HepG2 (cell line): ENCODE measurements around the gene EMC1. TPM values are rescaled to one million over a fixed set of nuclear protein-coding genes. Genes with fewer than 3 reads are reported as not detected.
A peak's percentile ranks its signal among the peaks of the same experiment; 100 is the strongest.

ENCODE experiments used
- ARNT ChIP-seq: fragments of 450-650 bp; IDR thresholded peaks from 2 replicates; pipeline ENCODE4 v1.6.1; 2017
- ATF7-NPFF ChIP-seq: sonication (generic); formaldehyde crosslinking; IDR thresholded peaks from 2 replicates; pipeline ENCODE4 v1.8.1; 2023; ENCODE audit warnings: mild to moderate bottlenecking, low read depth, missing genetic modification reagents, moderate library complexity
- DPF2 ChIP-seq: sonication (generic); formaldehyde crosslinking; IDR thresholded peaks from 2 replicates; pipeline ENCODE4 v1.4.0; 2020; ENCODE audit warnings: mild to moderate bottlenecking, low read depth, missing genetic modification reagents, borderline replicate concordance
- FOSL2 ChIP-seq: sonication (generic); formaldehyde crosslinking; IDR thresholded peaks from 2 replicates; pipeline ENCODE4 v1.4.0; 2020; ENCODE audit warnings: missing genetic modification reagents
- FUBP1 ChIP-seq: sonication (generic); formaldehyde crosslinking; IDR thresholded peaks from 2 replicates; pipeline ENCODE4 v1.5.1; 2020; ENCODE audit warnings: missing genetic modification reagents, mild to moderate bottlenecking, borderline replicate concordance
- HNRNPH1 ChIP-seq: fragments of 200-400 bp; formaldehyde crosslinking; optimal IDR thresholded peaks from 2 replicates; pipeline ENCODE3; 2017; ENCODE audit warnings: mild to moderate bottlenecking, low read depth, low read length
- MAFF ChIP-seq: IDR thresholded peaks from 2 replicates; pipeline ENCODE4 v1.6.1; 2011; ENCODE audit warnings: low read depth, low read length, improper control_type of control experiment
- MIER3 ChIP-seq: IDR thresholded peaks from 2 replicates; pipeline ENCODE4 v1.6.1; 2016; ENCODE audit warnings: missing compliant biosample characterization, borderline replicate concordance
- NPAS2 ChIP-seq: sonication (generic); formaldehyde crosslinking; IDR thresholded peaks from 2 replicates; pipeline ENCODE4 v1.8.0; 2022; ENCODE audit warnings: mild to moderate bottlenecking, missing genetic modification reagents, borderline replicate concordance
- ZBTB25 ChIP-seq: IDR thresholded peaks from 2 replicates; pipeline ENCODE4 v1.6.1; 2018; ENCODE audit warnings: missing genetic modification reagents
- ZFP1 ChIP-seq: IDR thresholded peaks from 2 replicates; pipeline ENCODE4 v1.6.1; 2016
- ZHX1 ChIP-seq: sonication (generic); formaldehyde crosslinking; IDR thresholded peaks from 2 replicates; pipeline ENCODE4 v1.8.1; 2022; ENCODE audit warnings: low read depth, mild to moderate bottlenecking, missing genetic modification reagents
- ZNF260 ChIP-seq: sonication (generic); formaldehyde crosslinking; IDR thresholded peaks from 2 replicates; pipeline ENCODE4 v1.4.0; 2020; ENCODE audit warnings: missing genetic modification reagents, low read depth, mild to moderate bottlenecking, borderline replicate concordance
- ZNF296 ChIP-seq: sonication (generic); formaldehyde crosslinking; conservative IDR thresholded peaks from 2 replicates; pipeline ENCODE4 v1.5.0; 2020; ENCODE audit warnings: mild to moderate bottlenecking, missing genetic modification reagents
- ZNF44 ChIP-seq: sonication (generic); formaldehyde crosslinking; IDR thresholded peaks from 2 replicates; pipeline ENCODE4 v1.5.1; 2020; ENCODE audit warnings: mild to moderate bottlenecking, missing genetic modification reagents
- ZNF503 ChIP-seq: sonication (generic); formaldehyde crosslinking; IDR thresholded peaks from 2 replicates; pipeline ENCODE4 v1.4.0; 2020; ENCODE audit warnings: missing genetic modification reagents
- ZNF597 ChIP-seq: sonication (generic); formaldehyde crosslinking; IDR thresholded peaks from 2 replicates; pipeline ENCODE4 v1.5.0; 2020; ENCODE audit warnings: missing genetic modification reagents
- ZSCAN5A ChIP-seq: sonication (generic); formaldehyde crosslinking; IDR thresholded peaks from 2 replicates; pipeline ENCODE4 v1.8.0; 2022; ENCODE audit warnings: mild to moderate bottlenecking, missing genetic modification reagents, borderline replicate concordance
- polyA plus RNA-seq, 8 experiments: library from polyadenylated mRNA; depleted of rRNA in 3 of 8; stranded (reverse) in 7 of 8; unstranded in 1 of 8; fragments of >200 nt; fragmentation: Illumina TruSeq in 4 of 8; extraction: Trizol in 4 of 8; gene quantifications; 2 replicates each; pipeline versions ENCODE4 v1.2.1 to v1.2.3, GENCODE V29; 2011 to 2016; ENCODE audit warnings: low read depth in 4 of 8, missing spikeins in 1 of 8, mixed read lengths in 1 of 8; ENCODE audit not compliant: insufficient read depth in 1 of 8
- total RNA-seq, 5 experiments: library from RNA; depleted of rRNA; stranded (reverse); fragments of >200 nt; fragmentation: Illumina TruSeq; extraction: Trizol; gene quantifications; 2 replicates each; pipeline ENCODE4 v1.2.3, GENCODE V29; 2016; ENCODE audit warnings: low read depth in 1 of 5

EMC1 gene
- total and polyA plus RNA-seq, 2 of the 13 experiments (the other 11 are each of a cell fraction or from before 2014, with no cell fraction given), result 38.0 to 61.3 TPM

- TF ChIP-seq DPF2, result no peak
- TF ChIP-seq ZNF260 (CRISPR knock-in tag), result no peak
- TF ChIP-seq MAFF, result no peak
- no peak for TF ChIP-seq ZNF503 (CRISPR knock-in tag)
- no peak for TF ChIP-seq ZHX1
- no peak for TF ChIP-seq HNRNPH1
- TF ChIP-seq ZSCAN5A (CRISPR knock-in tag), result no peak
- TF ChIP-seq ARNT, result no peak
- peak; percentile 85 for TF ChIP-seq ZBTB25 (CRISPR knock-in tag)
- peak; percentile 60; the same call in 1 of the 2 replicates for TF ChIP-seq ATF7-NPFF (CRISPR knock-in tag)
- TF ChIP-seq ZNF296 (CRISPR knock-in tag), result 0 out of 2 replicates have a peak, but pooled peaks have one; percentile 13
- TF ChIP-seq ZNF597 (CRISPR knock-in tag), result no peak
- TF ChIP-seq ZFP1 (CRISPR knock-in tag), result no peak
- TF ChIP-seq FUBP1 (CRISPR knock-in tag), result peak; percentile 91; the same call in 1 of the 2 replicates
- no peak for TF ChIP-seq NPAS2 (CRISPR knock-in tag)
- TF ChIP-seq ZNF44 (CRISPR knock-in tag), result peak; percentile 92; the same call in 1 of the 2 replicates
- peak; percentile 50; the same call in 1 of the 2 replicates for TF ChIP-seq MIER3
- TF ChIP-seq FOSL2 (CRISPR knock-in tag), result peak; percentile 38; the same call in 1 of the 2 replicates
Measured at GRCh38 chr1:19251305-19252196, at the start of gene EMC1, which contains the start of gene MRTO4 (continued).
